HG03196 (cell line): ENCODE data around the gene SEZ6L.

Experiments used
- ATAC-seq: cut with Tn5 transposase; IDR thresholded peaks from one replicate; pipeline ENCODE4 v1.9.1; 2021; ENCODE audit not compliant: unreplicated experiment

Gene SEZ6L

GRCh38 chr22:26416670-26417276 lies 247.5 kb downstream of the SEZ6L start:
- no peak for ATAC-seq

DNA sequence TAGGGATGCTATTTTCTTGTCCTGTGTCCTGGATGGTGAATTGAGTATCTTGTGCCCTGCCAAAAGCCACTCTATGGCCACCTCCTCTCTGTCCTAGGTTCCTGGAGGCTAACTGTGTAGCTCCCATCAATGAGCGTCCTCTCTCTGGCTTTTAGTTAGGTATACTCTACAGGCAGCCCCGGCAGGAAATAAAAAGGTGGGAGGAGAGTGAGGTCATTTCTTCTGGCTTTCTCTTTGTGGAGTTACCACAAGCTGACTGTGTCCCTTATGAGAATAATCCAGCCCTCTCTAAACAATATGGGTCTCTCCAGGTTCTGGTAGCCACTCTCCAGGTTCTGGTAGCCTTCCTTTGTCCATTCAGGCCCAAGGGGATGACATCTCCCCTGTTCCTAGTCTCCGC lies 248.1 kb downstream of the SEZ6L start:
- no peak for ATAC-seq

DNA sequence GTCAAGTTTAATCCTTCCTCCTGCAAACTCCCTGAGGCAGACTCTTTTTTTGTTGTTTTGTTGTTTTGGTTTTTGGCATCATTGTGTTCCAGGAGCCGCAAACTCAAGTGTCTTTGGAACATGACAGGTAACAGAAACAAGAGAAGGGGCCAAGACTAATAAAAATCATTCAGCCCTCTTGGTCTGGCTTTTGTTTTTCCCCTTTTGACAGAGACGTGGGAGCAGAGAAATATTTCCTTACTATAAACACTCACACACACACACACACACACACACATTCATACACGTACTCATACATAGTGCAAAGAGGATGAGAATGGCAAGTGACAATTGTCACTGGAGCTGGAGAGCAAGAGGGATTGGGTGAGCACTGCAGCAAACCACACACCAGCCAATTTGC lies 249.4 kb downstream of the SEZ6L start:
- ATAC-seq = no peak

GRCh38 chr22:26426924-26427323 lies 257.7 kb downstream of the SEZ6L start:
- ATAC-seq = no peak

GRCh38 chr22:26428515-26429457 lies 259.5 kb downstream of the SEZ6L start, which contains the start of gene ASPHD2:
ASPHD2 (plus strand) TSS chr22:26429260; CDS start chr22:26433616, 4,356 bp downstream.
- peak; percentile 61 for ATAC-seq

- no peak for ATAC-seq
Observed at GRCh38 chr22:26429458-26430286, 260.4 kb downstream of the SEZ6L start.

DNA sequence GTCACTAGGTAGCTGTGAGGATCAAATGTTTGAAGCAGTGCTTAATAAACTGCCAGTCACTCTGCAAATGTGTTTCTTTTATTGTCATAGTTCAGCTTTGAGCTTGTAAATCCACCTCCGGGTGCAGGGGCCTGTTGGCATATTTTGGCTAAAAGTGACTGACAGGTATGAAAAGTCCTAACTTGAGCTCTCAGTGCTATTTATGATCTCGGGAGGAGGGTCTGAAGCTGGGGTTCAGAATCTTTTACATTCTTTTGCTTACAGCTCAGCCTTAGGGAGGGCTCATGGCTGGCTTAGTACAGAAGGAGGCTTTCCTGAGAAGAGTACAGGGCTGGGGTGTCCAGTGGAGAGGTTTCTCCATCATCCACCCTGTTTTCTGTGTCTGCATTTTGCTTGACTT lies 261.3 kb downstream of the SEZ6L start:
- ATAC-seq = no peak

DNA sequence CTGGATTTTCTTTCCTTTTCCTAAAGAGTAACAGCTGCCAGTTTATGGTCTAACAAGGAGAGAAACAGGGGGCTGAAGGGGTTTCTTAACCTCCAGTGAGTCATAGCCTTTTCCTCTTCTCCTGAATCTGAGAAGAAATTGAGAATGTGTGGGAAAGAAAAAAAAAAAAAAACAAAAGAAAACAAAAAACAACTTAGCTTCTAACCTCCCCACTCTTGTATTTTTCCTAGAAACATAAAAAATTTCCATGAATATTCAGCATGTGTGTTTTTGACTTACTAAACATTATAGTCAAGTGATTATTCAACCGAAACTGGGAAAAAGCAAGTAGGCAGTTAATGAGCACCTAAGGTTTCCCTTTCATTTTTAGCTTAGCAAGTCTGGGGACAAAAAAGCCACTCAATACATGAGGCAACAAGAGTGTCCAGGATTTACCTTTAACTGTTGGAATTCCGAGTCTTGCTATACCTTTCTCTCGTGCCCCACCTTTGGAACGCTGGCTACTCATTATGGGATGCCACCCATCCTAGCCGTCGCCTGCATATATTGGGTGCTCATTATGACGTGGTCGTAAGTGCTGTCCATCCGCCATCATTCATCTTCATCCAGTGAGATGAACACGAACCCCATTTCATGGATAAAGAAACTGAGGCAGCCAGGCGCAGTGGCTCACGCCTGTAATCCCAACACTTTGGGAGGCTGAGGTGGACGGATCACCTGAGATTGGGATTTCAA lies 262.2 kb downstream of the SEZ6L start:
- ATAC-seq = no peak

DNA sequence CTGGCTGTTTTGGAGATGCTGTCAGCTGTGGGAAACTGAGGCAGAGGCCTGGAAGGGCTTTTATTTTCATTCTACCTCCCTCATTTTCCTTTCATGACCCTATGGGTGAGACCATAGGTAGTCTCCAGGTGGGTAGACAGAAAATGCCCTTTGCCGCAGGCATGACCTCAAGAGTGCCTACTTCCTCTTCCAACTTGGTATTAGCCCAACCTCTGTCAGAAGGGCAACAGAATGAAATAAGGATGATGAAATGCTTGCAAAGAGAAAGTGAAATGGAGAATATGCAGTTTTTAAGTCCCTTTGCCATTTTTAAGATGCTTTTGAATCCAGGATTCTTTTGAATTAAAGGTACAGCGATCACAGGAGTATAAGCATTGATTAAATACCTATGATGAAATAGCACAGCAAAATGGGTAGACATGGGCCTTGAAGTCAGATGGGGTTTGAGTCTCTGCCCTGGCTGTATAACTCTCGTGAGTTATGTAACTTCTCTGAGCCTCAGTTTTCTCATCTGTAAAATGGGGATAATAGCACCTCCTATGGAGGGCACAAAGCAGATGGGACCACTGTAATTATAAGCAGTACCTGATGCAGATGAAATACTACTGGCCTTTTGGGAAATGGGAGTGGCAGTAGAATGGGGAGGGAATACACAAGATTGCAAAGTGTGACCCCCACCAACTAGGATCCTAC lies 263.5 kb downstream of the SEZ6L start:
- ATAC-seq = no peak
